GM18499 (cell line): ENCODE measurements around the gene TUBA4A.

ENCODE experiments used
- ATAC-seq: cut with Tn5 transposase; IDR thresholded peaks from one replicate; pipeline ENCODE4 v1.9.1; 2021; ENCODE audit warnings: moderate number of reproducible peaks; ENCODE audit not compliant: insufficient read depth, unreplicated experiment

TUBA4A gene

DNA sequence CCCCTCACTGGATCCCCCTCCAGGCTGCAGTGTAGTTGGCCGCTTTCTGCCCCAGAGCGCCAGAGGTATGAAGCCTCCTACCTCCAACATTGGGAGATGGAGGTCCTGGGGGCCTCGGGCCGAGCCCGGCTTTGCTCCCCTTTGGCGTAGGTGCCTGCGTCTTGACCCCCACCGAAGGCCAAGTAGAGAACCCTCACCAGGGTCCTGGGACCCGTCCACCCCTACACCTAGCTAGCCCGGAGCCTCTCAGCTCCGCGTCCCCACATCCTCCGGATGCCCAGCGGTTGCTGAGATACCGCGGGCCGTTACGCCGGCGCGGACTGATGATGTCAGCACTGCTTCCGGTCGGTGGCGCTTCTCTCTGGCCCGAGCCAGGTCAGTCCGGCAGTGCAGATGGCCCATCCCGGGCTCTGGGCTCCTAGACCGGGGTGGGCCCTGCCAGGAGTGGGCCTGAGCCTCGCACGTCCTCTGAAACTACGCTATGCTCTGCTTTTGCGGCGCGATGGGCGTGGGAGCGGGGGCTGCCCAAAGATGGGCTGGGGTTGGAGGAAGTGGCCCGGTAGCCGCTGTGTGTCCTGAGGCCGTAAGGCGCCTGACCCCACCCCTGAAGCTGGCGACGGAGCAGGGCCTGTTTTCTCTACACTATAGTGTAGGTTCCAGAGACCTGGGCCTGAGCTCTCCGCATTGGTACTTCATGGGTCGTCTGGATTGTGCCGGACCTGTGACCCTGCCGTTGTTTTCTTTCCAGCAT lies 8.4 kb downstream of the TUBA4A start, which contains the start of the genes GLB1L and STK16:
Gene GLB1L, minus strand, starts transcription at position 297 of the 751 bp plus-strand sequence. CDS start 1,871 bp downstream, outside the sequence.
Gene STK16, plus strand, starts transcription at position 332 of the 751 bp plus-strand sequence. CDS start 521 bp downstream, outside the sequence.
- ATAC-seq: peak; percentile 51

DNA sequence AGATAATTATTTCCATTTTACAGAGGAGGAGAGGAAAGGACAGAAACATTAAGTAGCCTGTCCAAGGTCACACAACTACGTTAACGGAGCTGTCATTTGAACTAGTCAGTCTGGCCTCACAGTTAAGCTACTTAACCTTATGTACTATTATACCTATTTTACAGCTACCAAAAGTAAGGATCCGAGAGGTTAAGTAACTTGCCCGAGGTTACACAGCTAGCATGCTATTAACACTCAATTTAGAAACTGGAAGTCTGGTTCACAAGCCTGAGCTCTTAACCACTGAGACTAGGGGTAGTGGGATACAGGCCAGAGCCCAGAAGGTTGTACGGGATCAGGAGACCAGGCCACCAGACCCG lies 8.9 kb downstream of the TUBA4A start:
- ATAC-seq: no peak

DNA sequence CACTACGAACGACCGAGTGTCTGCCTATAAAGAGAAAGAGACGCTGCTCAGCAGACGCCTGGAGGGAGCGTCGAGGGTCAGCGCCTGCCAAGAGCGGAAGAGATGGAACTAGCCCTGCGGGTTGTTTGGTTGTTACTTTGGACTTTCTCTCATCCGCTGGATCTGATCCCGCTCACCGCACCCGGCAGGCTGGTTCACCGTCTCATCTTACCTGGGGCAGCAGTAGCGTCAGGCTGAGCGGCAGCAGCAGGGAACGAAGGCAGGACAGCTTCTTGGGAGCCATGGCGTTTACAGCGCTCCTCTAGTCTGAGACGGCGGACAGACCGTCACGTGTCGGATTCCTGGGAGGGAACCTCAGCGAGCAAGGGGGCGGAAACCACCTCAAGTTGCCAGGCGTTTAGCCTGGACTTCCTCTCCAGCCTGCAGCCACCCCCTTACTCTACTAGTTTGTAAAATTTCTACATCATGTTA lies 10.4 kb downstream of the TUBA4A start:
- no peak for ATAC-seq

DNA sequence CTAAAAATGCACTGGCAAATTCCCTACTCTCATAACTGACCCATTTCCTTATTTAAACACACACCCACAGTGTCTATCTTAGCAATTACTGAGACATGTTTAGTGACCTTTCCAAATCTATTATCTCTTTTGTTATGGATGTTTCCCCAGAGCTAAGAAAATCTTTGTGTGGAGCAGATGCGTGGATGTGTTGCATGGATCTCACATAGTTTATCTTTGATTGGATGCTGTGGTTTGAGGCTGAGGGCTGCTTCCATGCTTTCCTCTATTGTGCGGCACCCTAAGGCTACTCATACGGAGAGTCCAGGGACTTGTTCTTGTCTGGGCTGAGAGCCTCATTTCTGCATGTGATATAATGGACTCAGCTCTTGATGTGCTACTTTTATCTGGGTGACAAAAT lies 19.4 kb downstream of the TUBA4A start:
- no peak for ATAC-seq

DNA sequence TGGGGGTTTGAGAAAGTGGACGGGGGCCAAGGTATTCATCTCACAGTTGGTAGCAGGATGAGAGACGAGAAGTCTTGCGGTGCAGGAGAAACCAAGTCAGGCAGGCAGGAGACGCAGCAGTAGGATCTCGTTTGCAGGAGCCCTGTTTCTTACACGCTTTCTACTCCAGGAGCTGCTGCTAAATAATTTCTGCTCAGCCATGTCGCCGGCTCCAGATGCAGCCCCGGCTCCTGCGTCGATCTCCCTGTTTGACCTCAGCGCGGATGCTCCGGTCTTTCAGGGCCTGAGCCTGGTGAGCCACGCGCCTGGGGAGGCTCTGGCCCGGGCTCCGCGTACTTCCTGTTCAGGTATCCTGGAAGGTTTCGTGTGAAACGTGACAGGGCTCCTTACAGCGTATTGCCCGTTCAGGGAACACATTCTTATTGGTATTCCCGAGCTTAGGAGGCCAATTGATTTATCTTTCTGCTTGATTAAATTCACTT lies 23.6 kb downstream of the TUBA4A start:
- no peak for ATAC-seq

DNA sequence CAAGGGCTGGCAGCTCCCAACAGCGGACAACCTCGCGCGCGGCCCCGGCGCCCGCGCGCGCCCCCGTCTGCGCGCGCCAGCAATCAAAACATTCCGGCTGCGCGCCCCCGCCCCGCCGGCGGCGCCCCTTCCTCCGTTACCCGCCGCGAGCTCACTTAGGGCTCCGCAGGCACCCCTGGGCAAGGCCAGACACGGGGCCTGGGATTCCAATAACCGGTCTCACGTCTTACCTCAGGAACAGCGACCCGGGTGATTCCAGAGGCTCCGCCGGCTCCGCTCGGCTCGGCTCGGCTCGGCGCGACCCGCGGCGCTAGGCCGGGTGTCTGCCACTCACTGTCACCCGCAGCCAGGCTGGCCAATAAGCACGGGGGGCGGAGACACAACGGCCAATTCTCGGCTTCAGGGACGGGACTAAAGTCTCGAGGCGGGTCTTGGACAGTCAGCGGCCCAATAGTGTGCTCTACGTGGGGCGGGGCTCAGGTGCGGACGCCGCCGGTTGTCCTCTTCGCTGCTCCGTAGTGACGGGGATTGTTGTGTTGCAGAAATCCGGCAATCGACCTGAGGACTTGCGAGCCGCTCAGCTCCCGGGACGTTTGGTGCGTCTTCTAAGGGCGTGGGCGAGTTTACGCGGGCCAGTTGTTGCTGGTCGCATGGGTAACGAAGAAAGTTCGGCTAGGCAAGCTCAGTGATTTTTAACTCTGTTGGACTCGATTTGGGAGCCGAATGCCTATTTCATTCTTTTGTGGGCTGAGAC lies 24.2 kb downstream of the TUBA4A start, which contains the start of the genes ANKZF1 and ATG9A:
Gene ANKZF1, plus strand, starts transcription at position 502 of the 754 bp plus-strand sequence. CDS start 452 bp downstream, outside the sequence.
Gene ATG9A, minus strand, starts transcription at position 332 of the 754 bp plus-strand sequence. CDS start 1,612 bp downstream, outside the sequence.
- ATAC-seq: peak; percentile 93

DNA sequence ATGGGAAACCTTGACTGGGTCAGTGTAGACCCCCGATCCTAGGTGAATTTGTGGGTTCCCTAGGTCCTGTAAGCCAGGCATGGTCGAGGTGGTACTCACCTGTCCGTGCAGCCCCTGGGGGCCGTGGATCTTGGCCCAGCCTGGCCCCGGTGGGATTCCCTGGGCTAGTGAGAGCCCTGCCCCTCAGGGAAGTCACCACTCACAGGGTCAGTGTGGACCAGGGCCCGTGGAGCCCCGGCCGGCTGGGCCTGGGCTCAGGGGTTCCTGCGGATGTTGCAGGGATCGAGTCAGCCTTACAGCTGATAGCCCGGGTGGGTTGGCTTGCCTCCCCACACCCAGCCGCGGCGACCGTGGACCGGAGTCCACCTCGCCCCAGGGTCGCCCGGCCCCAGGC lies 24.8 kb downstream of the TUBA4A start:
- ATAC-seq: peak; percentile 2

DNA sequence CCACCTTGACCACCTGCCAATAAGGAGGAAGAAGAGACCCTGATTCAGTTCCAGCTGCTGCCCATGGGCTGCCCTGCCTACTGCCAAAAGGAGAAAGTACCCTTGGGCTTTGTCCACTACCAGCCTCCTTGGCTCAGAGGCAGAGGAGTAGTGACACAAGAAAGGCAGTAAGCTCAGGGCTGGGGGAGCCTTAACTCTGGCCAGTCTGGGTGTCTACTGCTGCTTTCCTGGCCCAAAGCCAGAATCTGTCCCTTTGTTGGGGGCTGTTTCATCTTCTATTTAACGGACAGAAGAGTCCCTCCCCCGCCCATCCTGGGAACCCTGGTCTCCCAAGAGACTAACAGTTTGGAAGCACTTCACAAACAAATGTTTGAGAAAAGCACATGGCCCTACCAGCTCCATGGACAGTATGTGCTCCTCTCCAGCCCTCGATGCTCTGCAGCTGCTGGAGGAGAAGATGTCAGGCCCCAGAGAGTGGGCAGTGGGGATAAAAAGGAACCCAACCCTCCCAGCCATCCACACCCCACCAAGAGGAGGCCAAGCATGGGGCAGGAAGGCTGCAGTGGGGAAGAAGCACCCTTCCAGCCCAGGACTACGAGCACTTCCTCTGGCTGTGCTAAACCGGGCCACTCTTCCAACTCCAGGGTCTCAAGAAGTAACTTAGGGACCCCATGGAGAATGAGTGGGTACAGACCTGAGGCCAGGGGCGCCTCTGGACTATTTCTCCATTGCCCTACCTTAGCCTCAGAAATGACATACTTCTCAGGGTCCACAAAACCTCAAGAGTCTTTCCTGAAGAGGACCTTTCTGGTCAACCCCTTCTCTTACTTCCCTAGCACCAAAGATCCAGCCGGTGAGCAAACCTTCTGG lies 25.4 kb downstream of the TUBA4A start:
- no peak for ATAC-seq

DNA sequence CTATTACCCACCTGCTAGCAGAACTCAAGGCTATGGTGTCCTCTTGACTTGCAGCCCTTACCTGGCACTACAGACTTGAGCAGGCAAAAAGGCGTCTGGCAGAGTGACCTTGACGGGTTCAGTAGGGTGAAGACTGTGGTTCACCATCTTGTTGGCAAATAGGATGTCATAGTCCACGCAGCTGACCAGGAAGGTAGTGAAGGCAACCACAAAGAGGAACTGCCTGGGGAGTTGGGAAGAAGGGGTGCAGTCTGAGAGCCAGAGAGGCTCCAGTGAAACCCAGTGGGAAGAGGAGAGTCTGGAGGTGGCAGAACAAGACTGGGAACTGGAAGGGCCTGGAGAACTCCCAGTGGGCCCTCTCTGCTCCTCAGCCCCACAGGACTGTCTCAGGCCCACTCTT lies 28.4 kb downstream of the TUBA4A start:
- no peak for ATAC-seq

DNA sequence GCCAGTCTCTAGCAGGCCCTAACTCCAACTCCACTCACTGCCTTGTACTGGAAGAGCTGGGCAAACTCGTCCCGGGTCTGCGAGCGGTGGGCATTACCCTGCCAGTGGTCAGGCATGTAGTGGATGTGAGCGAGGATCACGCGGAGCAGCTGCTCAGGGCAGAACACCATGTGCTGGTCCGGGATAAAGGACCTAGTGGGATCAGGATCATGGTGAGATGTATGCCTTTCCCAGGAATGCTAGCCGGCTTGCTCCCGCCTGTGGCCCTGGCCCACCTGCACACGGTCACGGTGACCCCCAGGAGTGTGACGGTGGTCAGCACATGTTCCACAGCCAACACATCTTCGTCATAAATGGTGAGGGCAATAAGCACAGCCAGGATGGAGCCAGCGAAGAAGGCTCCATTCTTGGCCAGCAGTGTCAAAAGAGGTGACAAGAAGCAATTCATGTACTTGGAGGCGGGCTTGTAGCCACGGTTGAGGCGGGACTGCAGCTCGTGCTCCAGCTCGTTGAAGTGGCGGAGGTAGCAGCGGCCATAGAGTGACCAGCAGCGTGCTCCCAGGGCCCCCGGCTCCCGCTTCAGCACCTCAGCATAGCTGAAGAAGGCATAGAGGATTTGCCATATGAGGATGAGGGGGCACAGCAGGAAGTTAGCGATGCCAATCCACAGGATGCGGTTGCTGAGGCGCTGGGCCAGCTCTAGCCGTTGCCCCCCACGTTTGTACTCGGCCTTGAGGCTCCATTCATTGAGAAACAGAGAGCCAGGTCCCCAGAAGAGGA lies 29.7 kb downstream of the TUBA4A start:
- ATAC-seq: no peak

DNA sequence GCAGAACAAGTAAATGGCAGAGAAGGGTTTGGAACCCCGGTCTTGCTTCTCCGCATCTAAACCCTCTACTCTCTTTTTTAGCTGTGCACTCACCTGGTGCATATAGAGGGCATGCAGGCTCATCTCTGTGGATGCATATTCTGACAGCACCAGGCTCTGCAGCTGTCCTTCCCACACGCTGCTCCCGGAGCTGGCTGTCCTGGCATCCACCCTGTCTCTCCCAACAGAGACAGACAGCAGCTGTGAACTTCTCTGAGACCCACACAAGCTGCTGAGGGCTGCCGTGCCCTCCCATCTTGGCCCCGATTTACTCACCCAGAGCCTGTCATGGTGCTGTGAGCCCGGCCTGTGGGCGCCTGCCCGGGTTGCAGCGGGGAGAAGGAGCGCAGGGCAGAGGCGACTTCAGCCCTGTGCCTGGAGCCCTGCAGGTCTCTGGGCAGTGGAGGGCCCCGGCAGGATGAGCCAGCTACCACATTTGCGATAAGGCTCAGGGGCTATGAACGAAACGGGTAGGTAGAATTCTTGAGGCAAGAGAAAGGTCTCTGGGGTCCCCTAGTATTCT lies 31.7 kb downstream of the TUBA4A start:
- ATAC-seq: no peak

DNA sequence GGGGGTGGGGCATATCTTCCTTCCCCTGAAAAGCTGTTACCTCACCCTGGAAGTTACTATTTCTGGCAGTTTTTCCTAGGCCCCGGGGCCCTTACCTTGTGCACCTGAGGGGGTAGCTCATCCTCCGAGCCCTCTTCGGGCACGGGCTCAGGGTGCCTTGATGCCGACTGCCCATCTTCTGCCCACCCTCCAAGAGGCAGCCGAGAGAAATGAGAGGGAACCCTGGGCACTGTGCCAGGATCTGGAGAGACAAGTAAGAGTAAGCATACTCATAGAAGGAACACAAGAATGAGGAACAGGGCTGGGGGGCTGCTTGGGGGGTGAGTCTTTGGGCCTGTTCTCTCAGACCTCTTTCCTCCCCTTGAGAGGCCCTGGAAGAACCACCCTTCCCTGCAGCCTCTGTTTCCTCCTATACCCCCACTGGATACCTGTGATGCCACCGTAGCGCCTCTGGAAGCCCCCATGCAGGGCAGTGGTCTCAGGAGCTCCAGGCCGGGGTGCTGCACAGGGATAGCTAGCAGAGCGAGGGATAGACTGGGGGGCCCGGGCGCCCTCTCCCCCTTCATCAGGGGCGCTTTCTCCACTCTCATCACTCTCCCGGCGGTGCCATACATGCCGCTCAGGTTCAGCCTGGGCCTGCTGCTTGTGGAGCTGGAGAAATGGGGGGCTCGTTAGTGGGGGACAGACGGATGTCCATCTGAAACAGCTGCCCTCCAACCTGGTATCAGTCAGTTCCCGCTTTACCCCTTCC lies 32.9 kb downstream of the TUBA4A start:
- ATAC-seq: no peak

DNA sequence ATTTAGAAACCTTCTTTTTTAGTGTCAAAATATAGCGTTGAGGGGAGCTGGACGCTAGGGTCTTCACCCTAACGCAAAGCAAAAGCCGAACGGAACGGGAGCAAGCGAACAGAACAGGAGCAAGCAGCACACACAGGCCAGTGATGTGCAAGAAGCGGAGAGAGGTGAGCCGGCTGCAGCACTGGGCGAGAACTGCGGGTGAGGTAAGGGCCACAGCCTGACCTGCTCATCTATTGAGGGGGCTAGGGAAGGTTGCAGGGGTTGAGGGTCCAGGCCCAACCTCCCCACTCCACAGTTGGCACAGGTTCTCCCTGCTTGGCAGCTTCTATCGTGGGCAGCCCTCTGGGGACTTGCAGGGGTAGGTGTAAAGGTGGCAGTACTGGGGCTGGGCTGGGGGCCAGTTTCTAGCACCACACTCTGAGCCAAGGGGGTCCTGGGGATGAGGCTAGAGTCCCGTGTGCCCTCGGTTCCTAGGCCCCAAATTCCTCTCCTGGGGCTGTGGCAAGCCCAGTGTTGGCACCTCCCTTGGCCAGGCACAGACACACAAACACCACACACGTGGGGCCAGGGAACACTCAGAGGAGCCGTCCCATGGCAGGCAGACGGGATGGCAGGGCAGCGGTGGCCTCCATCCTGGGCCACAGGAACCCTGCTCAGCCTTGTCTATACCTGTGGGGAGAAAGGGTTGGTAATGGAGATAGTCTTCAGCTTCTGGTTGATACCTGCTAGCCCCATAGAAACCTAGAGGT lies 33.8 kb downstream of the TUBA4A start:
- no peak for ATAC-seq

DNA sequence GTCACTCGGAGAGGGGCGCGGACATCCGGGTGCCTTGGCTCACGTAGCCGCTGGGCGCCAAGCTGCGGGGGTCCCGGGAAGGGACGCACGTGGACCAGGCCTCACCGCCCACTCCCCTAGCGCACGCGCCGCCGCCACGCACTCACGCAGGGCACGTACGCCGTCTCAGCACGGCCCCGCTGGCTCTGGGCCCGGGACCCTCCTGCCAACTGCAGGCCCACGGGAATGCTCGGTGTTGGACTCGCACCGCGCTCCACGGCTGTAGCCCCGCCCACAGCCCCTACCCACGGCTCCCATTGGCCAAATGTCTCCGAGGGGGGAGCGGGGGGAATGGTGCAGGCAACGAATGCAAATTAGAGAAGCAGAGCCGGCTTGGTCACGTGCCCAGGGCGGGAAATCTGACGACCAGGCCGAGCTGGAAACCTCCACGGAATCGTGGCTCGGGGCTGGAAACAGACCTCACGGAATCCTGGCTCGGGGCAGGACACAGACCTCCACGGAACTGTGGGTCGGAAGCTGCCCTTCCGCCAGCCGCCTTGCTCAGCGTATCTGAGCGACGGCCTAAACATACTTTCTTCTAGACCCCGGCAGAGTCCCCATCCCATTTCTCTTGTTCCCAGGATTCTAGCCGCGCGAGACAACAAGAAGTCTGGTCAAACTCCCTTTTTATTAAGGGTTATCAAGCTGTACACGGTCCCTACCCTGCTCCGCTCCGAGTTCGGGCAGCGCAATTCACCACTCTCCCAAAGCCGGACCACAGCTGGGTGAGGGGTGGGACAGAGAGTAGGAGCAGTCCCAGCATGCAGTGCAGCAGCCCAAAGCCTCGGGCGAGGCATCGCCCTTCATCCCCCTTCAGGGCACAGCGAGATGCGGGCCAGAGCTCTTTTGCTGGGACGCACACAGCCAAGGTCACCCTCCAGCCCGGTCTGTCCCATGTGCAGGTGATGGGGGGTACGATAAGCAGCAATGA lies 34.7 kb downstream of the TUBA4A start, which contains the start of gene ABCB6:
Gene ABCB6, minus strand, starts transcription at position 227 of the 970 bp plus-strand sequence. CDS start 285 bp downstream, outside the sequence.
- peak; percentile 35 for ATAC-seq

DNA sequence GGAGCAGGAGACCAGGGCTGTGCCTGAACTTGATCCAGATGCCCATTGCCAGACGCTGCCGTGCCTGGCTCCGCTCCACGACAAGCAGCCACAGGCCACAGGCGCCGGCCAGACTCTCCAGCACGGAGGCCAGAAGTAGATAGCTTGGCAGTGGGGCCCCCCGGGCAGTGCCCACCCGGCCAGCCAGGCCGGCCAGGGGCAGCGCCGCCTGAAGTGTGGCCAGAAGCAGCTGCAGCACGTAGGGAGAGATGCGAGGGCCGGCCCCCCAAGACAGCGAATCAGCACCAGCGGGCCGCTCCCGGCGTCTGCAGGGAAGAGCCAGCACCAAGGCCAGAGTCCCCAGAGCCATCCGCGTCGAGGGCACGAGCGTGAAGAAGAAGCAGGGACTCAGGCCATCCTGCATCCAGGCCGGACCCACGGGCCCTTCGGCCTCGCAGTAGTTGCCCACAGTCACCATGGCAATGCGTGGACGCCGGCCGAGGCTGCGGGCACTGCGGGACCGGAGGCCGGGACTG lies 35.4 kb downstream of the TUBA4A start:
- ATAC-seq: peak; percentile 11

DNA sequence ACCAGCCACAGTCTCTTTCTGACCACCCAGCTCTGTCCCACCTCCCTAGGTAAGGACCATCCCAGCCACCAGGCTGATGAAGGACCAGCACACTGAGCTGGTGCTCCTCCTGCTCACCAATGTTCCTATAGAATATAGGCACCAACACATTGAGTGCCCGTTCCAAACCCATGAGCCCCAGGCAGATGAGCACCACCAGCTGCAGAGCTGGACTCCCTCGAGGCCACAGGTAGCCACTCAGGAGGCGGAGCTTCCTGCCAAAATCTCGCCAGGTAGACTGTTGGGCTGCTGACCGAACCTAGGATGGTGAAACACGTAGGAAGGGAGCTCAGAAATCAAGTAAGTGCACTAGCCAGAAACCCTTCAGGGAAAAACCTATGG lies 37.2 kb downstream of the TUBA4A start:
- no peak for ATAC-seq
